ENCODE data around the gene FGFR3. TPM values are rescaled to one million over a fixed set of nuclear protein-coding genes. Genes with fewer than 3 reads are reported as not detected.

The FGFR3 gene
- total RNA-seq, 1 donor from 2014 or later = 14.7 TPM

GRCh38 chr4:1756893-1757779 is 36.0 kb upstream of the FGFR3 start:
- DNase-seq = no peak

DNA sequence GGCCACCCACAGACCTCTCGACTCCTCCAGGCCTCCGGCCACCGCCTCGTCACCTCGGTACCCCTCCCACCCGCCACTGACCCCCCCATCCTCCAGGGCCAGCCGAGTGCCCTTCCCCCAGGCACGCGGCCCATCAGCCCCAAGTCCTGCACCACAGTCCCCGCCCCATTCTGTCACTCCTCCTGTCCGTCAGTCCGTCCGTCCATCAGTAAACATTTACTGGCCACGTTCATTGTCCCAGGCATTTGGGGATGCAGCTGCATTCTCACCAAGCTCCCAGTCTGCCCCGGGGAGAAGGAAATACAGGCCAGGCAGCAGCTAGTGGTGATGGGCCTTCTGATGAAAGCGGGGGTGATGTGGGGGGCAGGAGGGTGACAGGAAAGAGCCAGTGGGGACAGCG is 35.3 kb upstream of the FGFR3 start:
- DNase-seq = no peak

DNA sequence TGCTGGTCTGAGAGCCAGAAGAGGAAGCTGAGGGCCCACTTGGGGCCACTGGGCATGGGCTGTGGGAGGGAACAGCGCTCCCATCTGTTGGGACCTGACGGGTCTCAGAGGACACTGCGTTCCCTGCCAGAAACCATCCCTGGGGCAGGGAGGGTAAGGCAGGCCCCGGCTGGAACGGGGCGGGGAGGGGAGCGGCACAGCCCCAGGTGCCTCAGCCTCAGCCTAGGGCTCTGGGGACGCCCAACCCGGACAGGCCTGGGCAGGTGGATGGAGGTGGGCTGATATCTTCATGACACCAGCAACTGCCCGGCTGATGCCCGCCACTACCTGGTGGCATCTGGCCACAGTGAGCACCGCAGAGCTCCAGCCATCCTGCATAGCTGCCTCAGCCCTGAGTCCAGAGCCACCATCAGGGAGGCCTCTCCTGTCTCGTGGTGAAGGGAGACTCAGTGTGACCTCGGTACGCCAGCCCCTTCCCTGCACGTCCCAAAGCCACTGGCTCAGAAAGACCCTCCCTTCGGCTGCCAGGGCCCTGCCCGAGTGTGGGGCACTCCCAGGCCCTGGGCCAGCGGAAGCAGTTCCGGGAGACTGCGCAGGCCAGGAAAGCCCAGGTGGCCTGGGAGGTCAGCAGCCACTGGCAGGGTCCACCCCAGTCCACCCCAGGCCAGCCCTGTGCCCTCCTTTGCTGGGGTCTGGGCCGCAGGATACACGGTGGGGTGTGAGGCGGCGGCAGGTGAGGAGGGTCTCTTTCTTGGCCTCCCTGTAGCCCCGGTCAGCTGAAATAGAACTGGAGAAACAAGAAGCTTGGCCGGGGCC is 34.6 kb upstream of the FGFR3 start:
- no peak for DNase-seq

GRCh38 chr4:1759170-1759817 is 33.8 kb upstream of the FGFR3 start:
- DNase-seq = no peak

GRCh38 chr4:1759818-1760223 is 33.3 kb upstream of the FGFR3 start:
- no peak for DNase-seq

DNA sequence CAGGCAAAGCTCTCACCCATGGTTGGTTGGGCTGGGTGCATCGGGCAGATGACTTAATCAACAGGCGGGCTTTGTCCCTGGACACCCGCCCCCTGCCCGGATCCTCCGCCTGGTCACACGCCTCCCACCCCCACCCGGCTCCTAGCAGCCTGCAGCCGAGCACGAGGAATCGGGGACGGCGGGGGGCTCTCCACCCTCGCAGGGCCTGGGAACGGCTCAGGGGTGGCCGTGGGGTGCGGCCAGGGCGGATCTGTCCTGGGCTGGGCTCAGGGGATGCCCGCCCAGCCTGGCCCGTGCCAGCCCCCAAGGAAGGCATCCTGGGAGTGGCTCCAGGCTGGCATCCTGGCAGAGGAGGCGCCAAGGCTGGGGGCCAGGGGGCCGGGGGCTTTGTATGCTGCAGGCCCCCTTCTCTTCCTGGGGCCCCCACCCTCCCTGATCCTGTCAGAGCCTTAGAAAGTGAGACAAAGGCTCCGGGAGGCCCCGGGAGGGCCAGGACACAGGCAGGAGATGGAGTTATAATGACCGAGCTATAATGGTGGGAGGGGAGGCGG is 32.5 kb upstream of the FGFR3 start:
- DNase-seq = no peak

- no peak for DNase-seq
These were observed 31.9 kb upstream of the FGFR3 start for GRCh38 chr4:1761130-1761689.

DNA sequence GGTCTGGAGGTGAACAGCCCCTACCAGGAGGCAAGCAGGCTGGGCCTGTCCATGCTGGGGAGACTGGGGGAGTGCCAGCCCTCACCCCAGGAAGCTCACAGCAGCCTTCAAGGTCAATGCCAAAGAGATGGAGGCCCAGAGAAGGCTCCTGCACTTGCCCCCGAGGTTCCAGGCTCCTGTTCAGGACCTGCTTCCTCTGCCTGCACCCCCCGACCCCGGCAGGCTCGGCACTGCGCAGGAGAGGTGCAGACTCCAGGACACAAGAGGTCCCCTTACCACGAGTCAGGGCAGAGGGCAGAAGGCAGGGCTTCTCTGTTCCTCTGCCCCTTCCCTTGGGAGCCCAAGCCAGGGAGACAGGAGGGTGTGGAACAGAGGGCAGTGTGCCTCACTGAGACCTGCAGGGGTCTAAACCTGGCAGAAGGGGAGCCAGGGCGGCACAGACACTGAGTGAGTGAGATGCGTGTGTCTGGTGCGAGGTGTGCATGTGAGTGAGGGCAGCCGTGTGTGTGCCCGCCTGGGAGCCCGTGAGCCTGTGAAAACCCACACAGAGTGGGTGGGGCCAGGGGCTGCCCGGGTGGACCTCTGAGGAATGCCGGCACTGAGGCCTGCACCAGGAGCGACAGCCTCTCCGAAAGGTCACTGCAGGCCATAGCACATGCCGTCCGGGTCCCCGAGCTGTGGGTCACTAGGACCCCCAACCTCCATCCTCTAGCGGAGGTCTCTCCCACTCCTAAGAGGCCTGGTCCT is 30.7 kb upstream of the FGFR3 start:
- no peak for DNase-seq

GRCh38 chr4:1763070-1763549 is 30.0 kb upstream of the FGFR3 start:
- DNase-seq = no peak

DNA sequence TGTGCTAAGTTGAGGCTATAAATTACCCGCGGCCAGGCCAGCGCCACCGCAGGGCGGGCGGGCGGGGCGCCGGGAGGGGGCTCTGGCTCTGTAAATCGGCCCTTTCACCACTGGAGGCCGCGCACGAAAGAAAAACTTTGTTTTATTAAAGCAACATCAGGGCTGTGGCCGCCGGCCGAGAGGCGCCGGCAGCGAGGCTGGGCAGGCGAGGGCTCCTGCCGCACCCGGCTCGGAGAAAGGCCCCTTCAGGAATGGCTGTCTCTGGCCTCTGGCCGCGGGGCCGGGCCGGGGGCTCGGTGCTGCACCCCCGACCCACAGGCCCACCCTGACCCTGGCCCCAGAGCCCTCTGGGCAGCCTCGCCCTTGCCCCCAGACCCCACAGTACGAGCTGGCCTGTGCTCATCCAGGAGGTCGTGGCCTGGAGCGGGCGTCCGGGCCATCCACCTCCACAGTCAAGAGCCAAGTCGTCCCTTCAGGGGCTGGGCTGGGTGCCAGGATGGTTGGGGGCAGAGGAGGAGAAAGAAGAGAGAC is 29.5 kb upstream of the FGFR3 start:
- DNase-seq = no peak

DNA sequence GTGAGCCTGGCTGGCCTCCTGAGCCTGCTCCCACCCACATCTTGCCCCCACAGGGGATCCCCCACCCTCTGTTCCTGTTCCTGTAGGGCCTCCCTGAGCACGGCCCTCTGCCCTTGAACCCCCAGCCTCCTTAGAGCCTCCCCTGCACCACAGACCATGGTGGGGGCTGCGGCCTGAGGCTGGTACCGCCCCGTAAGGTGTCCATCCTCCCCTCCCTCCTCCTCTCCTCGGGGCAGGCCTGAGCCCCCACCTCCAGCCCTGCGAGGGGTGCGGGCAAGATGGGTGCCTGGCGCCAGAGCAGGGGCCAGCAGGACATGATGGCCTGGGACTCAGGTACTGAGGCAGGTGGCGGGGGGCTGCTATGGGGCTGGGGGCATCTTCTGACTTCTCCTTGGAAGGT is 28.4 kb upstream of the FGFR3 start:
- no peak for DNase-seq

GRCh38 chr4:1765409-1766072 is 27.6 kb upstream of the FGFR3 start:
- DNase-seq = no peak

- no peak for DNase-seq
These were observed 26.7 kb upstream of the FGFR3 start for GRCh38 chr4:1766106-1767060.

DNA sequence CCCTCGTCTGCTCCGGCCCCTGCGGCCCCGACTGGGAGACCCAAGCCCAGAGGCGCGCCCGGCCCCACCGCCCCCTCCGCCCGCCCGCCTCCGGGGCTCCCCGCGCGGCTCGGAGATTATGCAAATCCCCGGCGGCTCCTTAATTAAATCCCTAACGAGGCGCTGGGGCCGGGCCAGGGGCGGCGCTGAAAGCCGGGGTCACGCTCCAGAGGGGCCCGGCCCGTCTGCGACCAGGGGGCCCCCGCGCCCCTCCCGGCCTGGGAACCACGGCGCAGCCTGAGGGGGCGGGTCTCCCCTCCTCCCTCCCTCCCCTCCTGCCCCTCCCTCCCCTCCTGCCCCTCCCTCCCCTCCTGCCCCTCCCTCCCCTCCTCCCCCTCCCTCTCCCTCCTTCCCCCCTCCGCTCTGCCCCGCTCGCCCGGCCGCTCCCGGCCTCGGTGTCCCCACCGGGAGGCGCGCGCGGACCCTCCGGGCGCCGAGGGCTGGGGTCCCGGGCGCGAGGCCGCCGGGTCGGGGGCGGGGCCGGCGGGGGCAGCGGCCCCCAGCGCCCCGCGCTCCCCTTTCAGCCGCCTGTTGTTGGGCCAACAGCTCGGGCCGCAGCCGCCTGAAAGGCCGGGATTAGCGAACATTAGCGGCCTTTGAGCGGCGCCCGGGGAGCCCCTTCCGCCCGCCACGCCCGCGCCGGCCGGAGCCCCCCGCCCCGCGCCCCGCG is 25.9 kb upstream of the FGFR3 start:
- DNase-seq = no peak

DNA sequence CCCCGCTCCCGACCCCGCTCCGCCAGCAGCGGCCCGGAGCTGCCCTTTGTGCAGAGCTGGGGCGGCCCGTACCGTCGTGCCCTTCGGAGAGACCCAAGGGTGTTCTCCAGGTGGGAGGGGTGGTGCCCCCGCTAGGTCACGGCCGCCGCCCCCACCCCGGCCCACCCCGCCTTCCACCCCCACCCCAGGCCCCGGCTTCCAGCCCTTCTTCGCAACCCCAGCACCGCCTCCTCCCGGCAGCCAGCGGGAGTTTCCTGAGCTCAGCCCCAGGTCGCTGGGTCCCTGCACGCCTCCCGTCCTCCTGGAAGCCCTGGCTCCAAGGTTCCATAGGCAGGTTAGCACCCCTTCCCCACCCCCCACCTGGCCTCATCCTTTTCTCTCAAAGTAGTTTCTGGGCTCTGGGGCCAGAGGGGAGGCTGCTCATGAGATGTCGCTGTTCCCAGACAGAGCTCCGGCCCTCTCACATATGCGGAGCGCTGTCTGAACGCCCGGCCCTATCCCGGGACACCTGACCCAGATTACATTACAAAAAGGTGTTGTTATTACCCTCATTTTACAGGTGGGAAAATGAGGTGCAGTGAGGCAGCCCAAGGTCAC is 25.2 kb upstream of the FGFR3 start:
- no peak for DNase-seq

DNA sequence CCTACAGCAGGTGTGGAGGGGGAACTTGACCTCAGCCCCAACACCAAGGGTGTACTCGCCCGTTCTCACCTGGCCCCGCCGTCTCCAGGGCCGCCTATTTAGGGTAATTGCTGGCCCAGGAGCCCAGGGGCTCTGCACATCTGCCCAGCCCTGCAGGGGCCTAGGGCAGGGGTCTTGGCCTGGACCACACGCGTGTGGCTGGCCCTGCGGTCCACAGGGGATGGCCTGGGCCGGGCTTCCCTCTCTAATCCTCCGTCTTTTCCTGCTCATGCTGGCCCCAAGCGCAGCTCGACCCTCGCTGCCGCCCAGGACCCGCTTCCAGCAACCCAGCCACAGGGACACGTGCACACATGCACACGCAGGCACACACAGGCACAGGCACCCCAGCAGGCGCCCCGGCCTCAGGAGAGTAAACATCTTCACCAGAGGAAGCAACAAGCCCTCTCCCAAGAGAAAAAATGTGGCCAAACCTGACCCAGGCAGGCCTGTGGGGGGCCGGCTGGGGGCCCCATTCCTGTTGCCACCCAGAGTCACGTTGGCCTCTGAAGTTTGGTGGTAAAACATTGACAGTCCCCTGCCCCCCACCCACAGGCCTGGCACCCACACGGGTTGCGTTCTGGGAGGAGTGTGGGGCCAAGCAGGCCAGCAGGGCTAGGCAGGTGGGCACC is 24.6 kb upstream of the FGFR3 start:
- DNase-seq = no peak

- DNase-seq = no peak
These were observed 23.4 kb upstream of the FGFR3 start for GRCh38 chr4:1769692-1770091.

- no peak for DNase-seq
These were observed 22.8 kb upstream of the FGFR3 start for GRCh38 chr4:1770245-1770644.

Measured in occipital lobe (tissue), 2 donors.